Mesothelial cell of epicardium (in vitro differentiated cells): ENCODE measurements around the gene ONECUT3. TPM values are rescaled to one million over a fixed set of nuclear protein-coding genes. Genes with fewer than 3 reads are reported as not detected.

ENCODE experiments used
- DNase-seq, 2 experiments: peaks; one replicate each; pipeline ENCODE4 v3.0.0; 2021; ENCODE audit warnings: low spot score in 2 of 2; ENCODE audit not compliant: unreplicated experiment in 2 of 2
- H3K27ac Mint-ChIP-seq: 2 replicates; pipeline ENCODE4 v1.8.0; 2021; ENCODE audit warnings: mixed read lengths
- H3K27me3 Mint-ChIP-seq: 2 replicates; pipeline ENCODE4 v1.8.0; 2021; ENCODE audit warnings: low read depth, mixed read lengths
- H3K36me3 Mint-ChIP-seq: 2 replicates; pipeline ENCODE4 v1.8.0; 2021; ENCODE audit warnings: mixed read lengths
- H3K4me1 Mint-ChIP-seq: 2 replicates; pipeline ENCODE4 v1.8.0; 2021; ENCODE audit warnings: mixed read lengths
- H3K4me3 Mint-ChIP-seq: 2 replicates; pipeline ENCODE4 v1.8.0; 2021; ENCODE audit warnings: mild to moderate bottlenecking, moderate library complexity, mixed read lengths
- H3K9me3 Mint-ChIP-seq: 2 replicates; pipeline ENCODE4 v1.8.0; 2021; ENCODE audit warnings: mixed read lengths
- total RNA-seq: library from RNA; stranded (reverse); gene quantifications from 3 replicates; pipeline ENCODE4 v1.2.1, GENCODE V29; 2021
- TF ChIP-seq, protein P1 (sequence below): fragments of 200-600 bp; sonication (generic); IDR thresholded peaks from one replicate; pipeline ENCODE4 v1.5.0; 2021; ENCODE audit warnings: antibody characterized with exemption; ENCODE audit not compliant: unreplicated experiment

ONECUT3 gene
- total RNA-seq, 1 donor from 2014 or later, result not detected

GRCh38 chr19:1824252-1824622 lies 70.9 kb downstream of the ONECUT3 start:
- no peak overlapping the region for H3K27ac Mint-ChIP-seq
- no peaks in the 10 kb centered on the region for H3K9me3 Mint-ChIP-seq
- peaks cover 1% of the 10 kb centered on the region for H3K4me1 Mint-ChIP-seq
- no peaks in the 10 kb centered on the region for H3K27me3 Mint-ChIP-seq
- DNase-seq, result no peak
- TF ChIP-seq, protein P1, sequence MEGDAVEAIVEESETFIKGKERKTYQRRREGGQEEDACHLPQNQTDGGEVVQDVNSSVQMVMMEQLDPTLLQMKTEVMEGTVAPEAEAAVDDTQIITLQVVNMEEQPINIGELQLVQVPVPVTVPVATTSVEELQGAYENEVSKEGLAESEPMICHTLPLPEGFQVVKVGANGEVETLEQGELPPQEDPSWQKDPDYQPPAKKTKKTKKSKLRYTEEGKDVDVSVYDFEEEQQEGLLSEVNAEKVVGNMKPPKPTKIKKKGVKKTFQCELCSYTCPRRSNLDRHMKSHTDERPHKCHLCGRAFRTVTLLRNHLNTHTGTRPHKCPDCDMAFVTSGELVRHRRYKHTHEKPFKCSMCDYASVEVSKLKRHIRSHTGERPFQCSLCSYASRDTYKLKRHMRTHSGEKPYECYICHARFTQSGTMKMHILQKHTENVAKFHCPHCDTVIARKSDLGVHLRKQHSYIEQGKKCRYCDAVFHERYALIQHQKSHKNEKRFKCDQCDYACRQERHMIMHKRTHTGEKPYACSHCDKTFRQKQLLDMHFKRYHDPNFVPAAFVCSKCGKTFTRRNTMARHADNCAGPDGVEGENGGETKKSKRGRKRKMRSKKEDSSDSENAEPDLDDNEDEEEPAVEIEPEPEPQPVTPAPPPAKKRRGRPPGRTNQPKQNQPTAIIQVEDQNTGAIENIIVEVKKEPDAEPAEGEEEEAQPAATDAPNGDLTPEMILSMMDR, result no peak
- H3K36me3 Mint-ChIP-seq, result peaks cover 14% of the 10 kb centered on the region
- H3K4me3 Mint-ChIP-seq, result no peak overlapping the region

DNA sequence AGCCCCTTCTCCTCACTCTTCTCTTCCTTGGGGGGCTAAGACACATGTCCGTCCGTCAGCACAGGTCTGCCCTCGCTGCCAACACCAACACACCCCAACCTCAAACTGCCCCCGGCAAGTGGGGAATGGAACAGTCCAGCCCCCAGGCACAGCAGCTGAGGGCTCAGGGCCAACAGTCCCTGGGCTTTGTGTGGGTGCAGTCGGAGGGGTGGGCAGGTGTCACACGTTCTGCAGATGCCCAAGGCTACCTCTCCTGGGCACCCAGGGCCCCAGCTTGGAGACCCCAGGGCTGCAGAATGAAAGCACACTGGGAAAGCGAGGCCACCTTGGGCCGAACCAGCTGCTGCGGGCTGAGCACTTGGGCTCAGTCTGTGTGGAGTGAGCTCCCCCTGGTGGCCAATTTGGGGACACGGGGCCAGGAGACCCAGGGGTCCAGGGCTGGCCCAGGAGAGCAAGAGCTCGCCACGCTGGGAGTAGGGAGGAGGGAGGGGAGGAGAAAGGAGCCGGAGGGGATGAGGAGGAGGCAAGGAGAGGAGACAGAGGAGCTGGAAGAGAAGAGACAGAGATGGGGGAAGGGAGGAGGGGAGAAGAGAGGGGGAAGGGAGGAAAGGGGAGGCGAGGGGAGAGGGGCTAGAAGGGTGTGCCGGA lies 72.7 kb downstream of the ONECUT3 start:
- Mint-ChIP-seq H3K36me3 (peaks cover 13% of the 10 kb centered on the region), H3K4me1 (peaks cover 1% of the 10 kb centered on the region), H3K27me3 (no peaks in the 10 kb centered on the region), H3K9me3 (no peaks in the 10 kb centered on the region), H3K27ac (no peak overlapping the region), H3K4me3 (no peak overlapping the region)
- DNase-seq, result peak; percentile 62 to 88
- TF ChIP-seq, protein P1, result peak; percentile 92

GRCh38 chr19:1826557-1827521 lies 73.5 kb downstream of the ONECUT3 start:
- TF ChIP-seq, protein P1, result no peak
- Mint-ChIP-seq H3K27me3 (no peaks in the 10 kb centered on the region), H3K4me3 (no peak overlapping the region), H3K27ac (no peak overlapping the region), H3K36me3 (peaks cover 13% of the 10 kb centered on the region), H3K9me3 (no peaks in the 10 kb centered on the region), H3K4me1 (peaks cover 1% of the 10 kb centered on the region)
- no peak for DNase-seq

DNA sequence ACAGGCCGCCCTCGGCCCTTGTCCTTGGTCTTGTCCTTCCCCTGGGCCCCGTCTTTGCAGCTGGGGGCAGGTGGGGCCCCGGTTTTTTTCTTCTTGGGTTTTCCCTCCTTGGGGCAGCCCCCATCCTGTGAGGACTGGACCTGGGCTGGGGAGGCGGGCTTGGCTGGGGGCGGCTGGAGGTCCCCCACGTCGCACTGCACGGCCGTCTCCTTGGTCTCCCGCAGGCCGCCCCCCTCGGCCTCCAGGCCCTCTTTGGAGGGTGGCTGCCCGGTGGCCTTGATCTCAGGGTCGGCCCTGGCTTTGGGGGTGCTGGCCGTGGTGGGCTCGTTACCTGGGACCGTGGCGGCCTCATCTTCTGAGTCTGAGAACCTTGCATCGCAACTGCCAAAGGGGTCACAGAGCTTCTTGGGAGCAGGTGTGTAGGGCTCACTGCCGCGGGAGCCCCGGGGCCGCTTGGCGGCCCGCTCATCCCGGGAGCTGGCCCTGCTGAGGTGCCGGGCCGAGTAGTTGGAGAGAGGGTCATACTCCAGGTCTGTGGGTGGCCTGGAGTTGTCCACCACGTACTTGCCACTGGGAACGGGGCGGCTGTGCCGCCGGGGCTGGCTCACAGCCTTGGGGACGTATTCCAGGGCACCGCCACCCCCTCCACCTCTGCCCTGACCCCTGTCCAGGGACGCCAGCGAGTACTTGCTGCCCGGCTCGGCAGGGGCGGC lies 74.4 kb downstream of the ONECUT3 start:
- Mint-ChIP-seq H3K27me3 (no peaks in the 10 kb centered on the region), H3K4me3 (no peak overlapping the region), H3K36me3 (peaks cover 13% of the 10 kb centered on the region), H3K4me1 (peaks cover 1% of the 10 kb centered on the region), H3K27ac (no peak overlapping the region), H3K9me3 (no peaks in the 10 kb centered on the region)
- DNase-seq, result no peak
- TF ChIP-seq, protein P1, result no peak

DNA sequence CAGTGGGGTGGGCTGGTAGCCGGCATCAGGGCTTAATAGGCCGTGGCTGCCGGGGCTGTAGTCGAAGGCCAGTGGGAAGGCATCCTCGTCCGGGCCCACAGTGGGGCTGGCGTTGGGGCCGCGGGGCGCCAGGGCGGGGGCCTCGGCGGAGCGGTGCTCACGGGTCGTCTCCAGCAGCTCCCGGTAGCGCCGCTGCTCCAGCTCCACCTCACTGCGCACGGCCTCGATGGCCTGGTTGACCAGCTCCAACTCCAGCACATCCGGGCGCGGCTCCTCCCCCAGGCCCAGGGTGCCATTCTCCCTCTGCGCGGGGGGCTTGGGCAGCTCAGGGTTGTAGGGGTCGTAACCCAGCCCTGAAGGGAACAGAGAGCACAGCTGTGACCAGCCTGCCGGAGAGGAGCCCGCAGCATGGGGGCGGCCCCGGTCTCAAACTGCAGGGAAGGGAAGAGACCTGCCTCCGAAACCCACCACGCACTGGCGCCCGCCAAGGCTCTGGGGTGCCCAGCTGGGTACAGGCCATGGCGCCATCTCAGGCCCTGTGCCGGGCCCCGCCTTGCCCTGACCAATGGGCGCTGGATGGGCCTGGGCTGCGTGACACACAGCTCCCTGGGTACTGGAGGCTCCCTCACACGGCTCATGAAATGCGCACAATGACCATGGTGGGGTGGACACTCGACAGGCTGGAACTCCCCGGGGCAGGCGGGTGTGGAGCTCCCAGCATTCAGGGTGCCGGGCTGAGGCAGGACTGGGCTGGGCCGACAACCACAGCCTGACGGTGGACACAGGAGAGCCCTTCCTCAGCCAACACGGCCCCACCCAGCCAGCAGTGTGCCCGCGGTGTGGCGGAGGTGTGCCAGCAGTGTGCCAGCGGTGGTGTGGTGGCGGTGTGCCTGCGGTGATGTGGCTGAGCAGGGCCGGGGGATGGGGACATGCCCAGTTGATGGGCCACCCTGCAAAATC lies 75.3 kb downstream of the ONECUT3 start:
- Mint-ChIP-seq H3K4me1 (peaks cover 1% of the 10 kb centered on the region), H3K36me3 (peaks cover 13% of the 10 kb centered on the region), H3K9me3 (no peaks in the 10 kb centered on the region), H3K4me3 (no peak overlapping the region), H3K27ac (no peak overlapping the region), H3K27me3 (no peaks in the 10 kb centered on the region)
- DNase-seq, result no peak
- TF ChIP-seq, protein P1, result no peak
